HS-27A (cell line): ENCODE data around the gene DLG4.

ENCODE experiments used
- DNase-seq: peaks from one replicate; pipeline ENCODE4 v3.0.0-alpha.2; 2012; ENCODE audit warnings: low read depth, missing footprints

DLG4 gene

DNA sequence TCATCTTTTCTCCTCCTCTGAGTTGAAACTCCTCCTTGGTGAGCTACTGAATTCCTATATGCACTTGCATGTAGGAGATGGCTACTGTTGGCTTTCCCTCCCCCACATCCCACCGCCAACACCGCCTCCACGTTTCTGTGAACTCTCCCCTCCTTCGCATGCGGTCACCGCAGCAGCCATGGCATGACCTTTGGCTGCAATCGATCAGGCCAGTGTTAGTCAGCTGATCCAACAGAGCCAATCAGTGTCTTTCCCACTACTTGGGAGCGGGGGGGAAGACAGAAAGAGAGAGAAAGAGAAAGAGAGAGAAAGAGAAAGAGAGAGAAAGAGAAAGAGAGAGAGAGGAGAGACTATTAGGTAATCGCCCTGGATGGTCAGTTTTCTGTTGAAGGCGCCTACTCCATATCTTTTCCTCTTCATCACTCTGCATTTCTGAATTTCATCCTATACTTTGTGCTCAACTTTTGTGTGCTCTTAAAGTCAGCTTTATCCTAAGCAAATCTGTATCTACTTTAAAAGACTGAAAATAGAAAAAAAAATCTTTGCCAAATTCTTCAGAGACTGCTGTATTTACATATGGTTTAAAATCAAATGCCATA, 63.2 kb downstream of the DLG4 start:
- no peak for DNase-seq

DNA sequence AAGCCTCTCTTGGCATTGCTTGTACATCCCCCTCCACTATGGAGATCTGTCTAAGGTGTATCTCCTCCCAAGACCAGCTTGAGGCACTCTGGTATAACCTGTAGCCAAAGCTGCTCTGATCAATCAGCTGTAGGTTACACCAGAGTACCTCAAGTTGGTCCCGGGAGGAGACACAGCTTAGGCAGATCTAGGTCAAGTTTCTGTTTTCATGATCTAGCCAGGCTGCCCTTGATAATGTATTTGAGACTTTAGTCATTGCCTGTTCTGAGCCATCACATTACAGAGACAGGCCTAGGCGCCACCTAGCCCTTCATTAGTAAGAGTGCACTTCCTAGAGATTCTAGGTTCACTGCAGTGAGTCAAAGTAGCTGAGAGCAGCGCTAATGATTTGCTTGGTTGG, 71.9 kb downstream of the DLG4 start:
- DNase-seq = no peak

DNA sequence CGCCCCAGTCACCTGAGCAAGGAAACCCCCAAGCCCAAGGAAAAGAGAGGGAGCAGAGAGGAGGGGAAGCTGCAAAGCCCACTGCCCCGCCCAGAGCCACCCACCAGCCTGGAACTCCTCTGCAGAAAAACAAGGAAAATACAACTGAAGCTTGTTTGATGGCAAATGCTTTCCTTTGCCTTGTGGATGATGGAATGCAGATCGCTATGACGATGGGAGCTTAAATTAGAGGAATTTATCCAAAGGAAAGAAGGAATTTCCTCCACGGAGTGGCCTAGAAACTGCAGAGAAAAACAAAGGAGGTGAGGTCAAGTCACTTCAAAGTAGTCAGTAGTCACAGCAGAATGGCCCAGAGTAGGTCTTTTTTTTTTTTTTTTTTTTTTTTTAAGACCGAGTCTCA, 73.5 kb downstream of the DLG4 start:
- DNase-seq = no peak

DNA sequence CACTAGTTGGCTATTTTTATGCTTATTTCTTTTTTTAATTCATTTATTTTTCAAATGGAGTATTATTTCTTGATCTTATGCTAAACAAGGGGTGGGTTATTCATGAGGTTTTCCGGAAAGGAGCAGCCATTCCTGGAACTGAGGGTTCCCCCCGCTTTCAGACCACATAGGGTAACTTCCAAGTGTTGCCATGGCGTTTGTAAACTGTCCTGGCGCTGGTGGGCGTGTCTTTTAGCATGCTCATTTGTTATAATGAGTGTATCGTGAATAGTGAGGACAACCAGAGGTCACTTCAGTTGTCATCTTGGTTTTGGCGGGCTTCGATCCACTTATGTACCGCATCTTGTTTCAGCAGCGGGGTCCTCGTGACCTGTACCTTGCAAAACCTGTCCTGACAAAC, 75.4 kb downstream of the DLG4 start:
- no peak for DNase-seq

DNA sequence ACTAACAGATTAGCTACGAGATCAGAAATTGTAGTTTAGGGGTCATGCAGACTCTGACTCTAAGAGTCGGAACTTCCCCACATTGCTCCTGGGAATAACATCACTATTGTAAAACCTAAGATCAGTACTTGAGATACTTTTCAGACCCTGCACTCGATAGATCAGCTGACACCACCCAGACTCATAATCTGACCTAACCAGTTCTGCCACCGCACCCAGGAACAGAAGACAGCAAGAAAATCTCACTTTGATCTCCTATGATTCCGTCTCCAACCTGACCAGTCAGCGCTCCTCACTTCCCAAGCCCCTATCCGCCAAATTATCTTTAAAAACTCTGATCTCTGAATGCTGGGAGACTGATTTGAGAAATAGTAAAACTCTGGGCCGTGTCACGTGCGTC, 77.8 kb downstream of the DLG4 start:
- DNase-seq = no peak

DNA sequence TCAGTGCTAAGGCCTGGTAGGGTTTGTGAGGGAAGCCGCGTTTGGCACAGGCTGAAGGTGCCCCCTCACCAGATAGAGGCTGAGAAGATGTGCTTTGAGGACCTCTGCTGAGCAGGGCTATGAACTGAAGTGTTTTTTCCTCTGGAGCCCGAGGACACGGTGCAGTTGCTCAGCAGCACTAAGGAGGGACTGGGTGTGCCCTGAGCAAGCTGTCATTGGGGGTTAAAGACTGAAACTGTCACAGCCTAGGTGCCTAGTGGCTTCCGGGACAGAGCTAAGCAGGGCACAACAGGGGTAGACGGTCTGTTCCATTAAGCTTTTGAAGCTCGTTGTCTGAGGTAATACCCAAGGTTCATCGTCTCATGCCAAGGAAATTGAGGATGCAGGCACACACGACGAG, 80.2 kb downstream of the DLG4 start:
- no peak for DNase-seq

DNA sequence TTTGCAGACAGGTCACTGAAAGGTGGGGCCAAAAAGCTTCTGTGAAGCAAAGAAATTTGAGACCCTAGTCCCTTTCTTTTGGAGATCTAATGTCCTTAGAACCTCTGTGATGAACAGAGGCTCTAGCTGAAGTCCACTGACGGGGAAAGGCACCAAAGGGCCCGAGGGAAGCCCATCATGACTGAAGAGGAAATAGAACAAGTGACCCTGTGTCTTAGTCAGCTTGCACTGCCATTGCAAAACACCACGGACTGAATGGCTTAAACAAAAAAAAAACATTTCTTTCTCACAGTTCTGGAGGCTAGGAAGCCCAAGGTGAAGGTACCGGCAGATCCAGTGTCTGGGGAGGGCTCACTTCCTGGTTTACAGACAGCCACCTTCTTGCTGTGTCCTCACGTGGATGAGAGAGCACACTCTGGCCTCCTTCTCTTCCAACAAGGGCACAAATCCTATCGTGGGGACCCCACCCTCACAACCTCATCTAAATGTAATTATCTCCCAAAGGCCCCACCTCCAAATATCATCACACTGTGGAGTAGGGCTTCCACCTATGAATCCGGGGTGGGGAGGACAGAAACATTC, 80.7 kb downstream of the DLG4 start:
- DNase-seq = no peak

DNA sequence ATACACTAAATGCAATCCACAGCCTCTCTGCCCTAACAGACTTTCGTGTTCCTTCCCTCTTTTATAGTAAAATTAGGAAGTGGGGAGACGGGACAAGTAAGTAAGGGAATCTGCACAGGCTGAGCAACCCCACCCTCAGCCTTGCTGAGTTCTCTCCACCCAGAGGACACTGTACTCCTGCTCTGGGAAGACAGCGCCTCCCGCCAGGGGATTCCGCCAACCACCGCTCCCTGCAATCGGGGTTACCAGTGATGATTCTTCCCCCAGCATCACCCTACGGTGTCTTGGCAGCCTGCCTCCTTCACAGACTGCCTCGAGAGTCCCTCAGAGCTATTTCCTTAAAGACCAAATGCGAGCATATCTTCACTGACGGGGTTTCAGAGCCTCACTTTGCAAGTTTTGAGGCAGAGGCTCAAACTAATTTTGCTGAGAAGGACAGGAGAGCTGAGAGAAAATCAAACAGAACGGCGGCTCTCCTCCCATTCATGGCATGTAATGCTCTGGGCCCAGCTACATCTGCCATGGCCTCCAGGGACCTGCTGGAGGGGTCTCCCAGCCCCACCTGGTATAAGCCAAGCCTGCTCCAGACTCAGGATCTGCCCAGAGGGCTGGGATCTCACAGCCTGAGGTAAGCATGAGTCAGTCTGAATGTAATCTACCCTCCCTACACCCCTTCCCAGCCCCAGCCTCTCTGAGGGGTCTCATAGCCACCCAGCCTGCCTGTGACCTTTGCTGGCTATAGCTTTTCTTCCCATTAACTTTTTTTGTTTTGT, 82.3 kb downstream of the DLG4 start:
- no peak for DNase-seq
